H9 (cell line): Measurements from ENCODE around the gene MROH8. TPM values are rescaled to one million over a fixed set of nuclear protein-coding genes. Genes with fewer than 3 reads are reported as not detected.
"Not testable (repeated sequence)": the region's sequence is repeated elsewhere in the genome, so short reads cannot be mapped to it uniquely, and the experiment has no call there.

ENCODE experiments used
- DNase-seq: peaks from one replicate; pipeline ENCODE4 v3.0.0-alpha.2; 2017
- H2AFZ ChIP-seq: one replicate; pipeline ENCODE4 v1.6.1; 2013; ENCODE audit warnings: mild to moderate bottlenecking, low read length, control low read depth, moderate library complexity
- H2AK5ac ChIP-seq: 2 replicates; pipeline ENCODE4 v1.6.1; 2013; ENCODE audit warnings: low read length, control low read depth, mixed read lengths; ENCODE audit not compliant: insufficient read length
- H2BK120ac ChIP-seq: one replicate; pipeline ENCODE4 v1.6.1; 2013; ENCODE audit warnings: low read depth, mild to moderate bottlenecking, low read length, control low read depth, inconsistent platforms; ENCODE audit not compliant: poor library complexity, severe bottlenecking
- H2BK12ac ChIP-seq: 2 replicates; pipeline ENCODE4 v1.6.1; 2013; ENCODE audit warnings: low read length, control low read depth, mixed read lengths, low read depth; ENCODE audit not compliant: insufficient read length
- H2BK15ac ChIP-seq: 2 replicates; pipeline ENCODE4 v1.6.1; 2013; ENCODE audit warnings: low read depth, low read length, control low read depth
- H2BK20ac ChIP-seq: one replicate; pipeline ENCODE4 v1.6.1; 2013; ENCODE audit warnings: low read depth, mild to moderate bottlenecking, low read length, control low read depth, inconsistent platforms; ENCODE audit not compliant: poor library complexity, severe bottlenecking
- H2BK5ac ChIP-seq: 2 replicates; pipeline ENCODE4 v1.6.1; 2013; ENCODE audit warnings: low read length, control low read depth, mixed read lengths; ENCODE audit not compliant: insufficient read length
- H3K14ac ChIP-seq: 2 replicates; pipeline ENCODE4 v1.6.1; 2013; ENCODE audit warnings: low read length, control low read depth; ENCODE audit not compliant: insufficient read depth
- H3K18ac ChIP-seq: 2 replicates; pipeline ENCODE4 v1.6.1; 2013; ENCODE audit warnings: low read depth, mild to moderate bottlenecking, mixed read lengths, low read length, control low read depth; ENCODE audit not compliant: insufficient read length
- H3K23ac ChIP-seq: 2 replicates; pipeline ENCODE4 v1.6.1; 2013; ENCODE audit warnings: low read length, control low read depth, mixed read lengths, low read depth; ENCODE audit not compliant: insufficient read length
- H3K23me2 ChIP-seq: 2 replicates; pipeline ENCODE4 v1.6.1; 2013; ENCODE audit warnings: low read depth, mild to moderate bottlenecking, mixed read lengths, low read length, control low read depth; ENCODE audit not compliant: insufficient read length, poor library complexity, severe bottlenecking
- H3K27ac ChIP-seq: 2 replicates; pipeline ENCODE4 v1.5.1; 2013; ENCODE audit warnings: low read length, control low read depth, mixed read lengths, low read depth; ENCODE audit not compliant: insufficient read length
- H3K27me3 ChIP-seq: 2 replicates; pipeline ENCODE4 v1.6.1; 2013; ENCODE audit warnings: low read length, control low read depth, inconsistent platforms; ENCODE audit not compliant: insufficient read depth
- H3K4ac ChIP-seq: 2 replicates; pipeline ENCODE4 v1.6.1; 2013; ENCODE audit warnings: low read depth, mild to moderate bottlenecking, control low read depth, inconsistent platforms, low read length, moderate library complexity
- H3K4me1 ChIP-seq: 2 replicates; pipeline ENCODE4 v1.6.1; 2013; ENCODE audit warnings: low read length, control low read depth, inconsistent platforms; ENCODE audit not compliant: insufficient read depth
- H3K4me2 ChIP-seq: 2 replicates; pipeline ENCODE4 v1.6.1; 2013; ENCODE audit warnings: low read length, control low read depth, mixed read lengths; ENCODE audit not compliant: insufficient read length, insufficient read depth
- H3K56ac ChIP-seq: 2 replicates; pipeline ENCODE4 v1.6.1; 2013; ENCODE audit warnings: low read depth, mild to moderate bottlenecking, mixed read lengths, low read length, control low read depth; ENCODE audit not compliant: insufficient read length
- H3K79me1 ChIP-seq: 2 replicates; pipeline ENCODE4 v1.6.1; 2013; ENCODE audit warnings: low read depth, mild to moderate bottlenecking, moderate library complexity, low read length, control low read depth, inconsistent platforms; ENCODE audit not compliant: insufficient read depth, poor library complexity, severe bottlenecking
- H3K79me2 ChIP-seq: 2 replicates; pipeline ENCODE4 v1.6.1; 2013; ENCODE audit warnings: low read length, control low read depth, inconsistent platforms; ENCODE audit not compliant: insufficient read depth
- H3K9ac ChIP-seq: 2 replicates; pipeline ENCODE4 v1.6.1; 2013; ENCODE audit warnings: low read length, control low read depth, mixed read lengths; ENCODE audit not compliant: insufficient read length; ENCODE audit errors: extremely low read depth
- H3K9me3 ChIP-seq: one replicate; pipeline ENCODE4 v1.6.1; 2013; ENCODE audit warnings: low read depth, low read length, inconsistent platforms; ENCODE audit not compliant: control insufficient read depth
- H3T11ph ChIP-seq: one replicate; pipeline ENCODE4 v1.6.1; 2013; ENCODE audit warnings: mild to moderate bottlenecking, low read length, control low read depth, inconsistent platforms
- H4K20me1 ChIP-seq: one replicate; pipeline ENCODE4 v1.6.1; 2013; ENCODE audit not compliant: control insufficient read depth, insufficient read length, insufficient read depth
- H4K5ac ChIP-seq: 2 replicates; pipeline ENCODE4 v1.6.1; 2013; ENCODE audit warnings: low read depth, mild to moderate bottlenecking, mixed read lengths, low read length, control low read depth; ENCODE audit not compliant: insufficient read length
- H4K8ac ChIP-seq: replicated peaks from 2 replicates; pipeline ENCODE4 v1.6.1; 2013; ENCODE audit warnings: low read length, control low read depth, mixed read lengths, low read depth; ENCODE audit not compliant: insufficient read length
- H4K91ac ChIP-seq: 2 replicates; pipeline ENCODE4 v1.6.1; 2013; ENCODE audit warnings: low read depth, mild to moderate bottlenecking, moderate library complexity, mixed read lengths, low read length, control low read depth; ENCODE audit not compliant: insufficient read length
- H3K27ac Mint-ChIP-seq, 3 experiments: 2 replicates in 2 of 3; 3 replicates in 1 of 3; pipeline ENCODE4 v1.8.0; 2020 to 2021; ENCODE audit warnings: mixed read lengths in 3 of 3, mild to moderate bottlenecking in 1 of 3, moderate library complexity in 1 of 3
- H3K27me3 Mint-ChIP-seq: 2 replicates; pipeline ENCODE4 v1.8.0; 2021; ENCODE audit warnings: low read depth, mild to moderate bottlenecking, moderate library complexity, mixed read lengths
- H3K36me3 Mint-ChIP-seq, 3 experiments: 2 replicates in 2 of 3; 3 replicates in 1 of 3; pipeline ENCODE4 v1.8.0; 2020 to 2021; ENCODE audit warnings: low read depth in 3 of 3, mixed read lengths in 3 of 3; ENCODE audit not compliant: insufficient read depth in 1 of 3
- H3K4me1 Mint-ChIP-seq, 2 experiments: 2 replicates each; pipeline ENCODE4 v1.8.0; 2020; ENCODE audit warnings: mixed read lengths in 2 of 2
- H3K4me3 Mint-ChIP-seq, 2 experiments: 2 replicates in 1 of 2; 3 replicates in 1 of 2; pipeline ENCODE4 v1.8.0; 2020 to 2021; ENCODE audit warnings: mild to moderate bottlenecking in 2 of 2, mixed read lengths in 2 of 2, moderate library complexity in 1 of 2
- H3K9me3 Mint-ChIP-seq, 2 experiments: 2 replicates in 1 of 2; 3 replicates in 1 of 2; pipeline ENCODE4 v1.8.0; 2020; ENCODE audit warnings: mild to moderate bottlenecking in 2 of 2, mixed read lengths in 2 of 2, moderate library complexity in 1 of 2
- WGBS: extraction: QIAGEN DNeasy Blood & Tissue Kit; methylation state at CpG from one replicate; pipeline ENCODE4 v1.1.7; 2013; ENCODE audit warnings: missing lambda C conversion rate, low lambda C conversion rate, mixed read lengths; ENCODE audit not compliant: insufficient read length; ENCODE audit errors: extremely low coverage; 5-methylcytosine and 5-hydroxymethylcytosine counted together
- total RNA-seq: library from RNA; stranded (reverse); gene quantifications from 2 replicates; pipeline ENCODE4 v1.2.1, GENCODE V29; 2021
- TF ChIP-seq, protein P1 (sequence below): fragments of 200-600 bp; sonication (generic); conservative IDR thresholded peaks from 3 replicates; pipeline ENCODE4 v1.8.0; 2021; ENCODE audit warnings: antibody characterized with exemption, mild to moderate bottlenecking

The MROH8 gene
- total RNA-seq, 1 experiment from 2014 or later = 0.90 TPM

DNA sequence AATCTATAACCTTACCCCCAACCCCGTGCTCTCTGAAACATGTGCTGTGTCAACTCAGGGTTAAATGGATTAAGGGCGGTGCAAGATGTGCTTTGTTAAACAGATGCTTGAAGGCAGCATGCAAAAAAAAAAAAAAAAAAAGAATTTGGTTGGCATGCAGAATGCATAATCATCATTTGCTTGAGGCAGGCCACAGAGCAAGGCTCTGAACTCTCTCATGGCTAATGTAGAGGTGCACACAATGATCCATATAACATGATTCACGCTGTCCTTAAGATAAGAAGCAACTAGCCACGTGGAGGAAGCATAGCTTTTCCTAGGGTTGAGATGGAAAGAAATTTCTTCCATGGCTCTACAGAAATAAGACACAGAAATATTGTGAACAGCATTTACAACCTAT is 27.8 kb downstream of the MROH8 start:
- Histone ChIP-seq H3K14ac (no peak overlapping the region), H4K5ac (no peak overlapping the region), H2AFZ (no peak overlapping the region), H2BK20ac (no peak overlapping the region), H3K56ac (no peak overlapping the region), H3K18ac (no peak overlapping the region), H3T11ph (no peak overlapping the region), H3K27ac (no peak overlapping the region), H2AK5ac (no peak overlapping the region), H4K91ac (no peak overlapping the region), H3K27me3 (no peaks in the 10 kb centered on the region), H2BK120ac (no peak overlapping the region), H2BK15ac (no peak overlapping the region), H3K23me2 (no peaks in the 10 kb centered on the region), H3K79me2 (no peaks in the 10 kb centered on the region), H3K9me3 (peaks cover 4% of the 10 kb centered on the region), H3K23ac (no peak overlapping the region), H3K4me2 (no peak overlapping the region), H4K20me1 (no peaks in the 10 kb centered on the region), H2BK5ac (no peak overlapping the region), H3K9ac (no peak overlapping the region), H3K4me1 (no peaks in the 10 kb centered on the region), H3K4ac (no peak overlapping the region), H3K79me1 (no peaks in the 10 kb centered on the region), H4K8ac (no peak overlapping the region), H2BK12ac (no peak overlapping the region)
- TF ChIP-seq, protein P1, sequence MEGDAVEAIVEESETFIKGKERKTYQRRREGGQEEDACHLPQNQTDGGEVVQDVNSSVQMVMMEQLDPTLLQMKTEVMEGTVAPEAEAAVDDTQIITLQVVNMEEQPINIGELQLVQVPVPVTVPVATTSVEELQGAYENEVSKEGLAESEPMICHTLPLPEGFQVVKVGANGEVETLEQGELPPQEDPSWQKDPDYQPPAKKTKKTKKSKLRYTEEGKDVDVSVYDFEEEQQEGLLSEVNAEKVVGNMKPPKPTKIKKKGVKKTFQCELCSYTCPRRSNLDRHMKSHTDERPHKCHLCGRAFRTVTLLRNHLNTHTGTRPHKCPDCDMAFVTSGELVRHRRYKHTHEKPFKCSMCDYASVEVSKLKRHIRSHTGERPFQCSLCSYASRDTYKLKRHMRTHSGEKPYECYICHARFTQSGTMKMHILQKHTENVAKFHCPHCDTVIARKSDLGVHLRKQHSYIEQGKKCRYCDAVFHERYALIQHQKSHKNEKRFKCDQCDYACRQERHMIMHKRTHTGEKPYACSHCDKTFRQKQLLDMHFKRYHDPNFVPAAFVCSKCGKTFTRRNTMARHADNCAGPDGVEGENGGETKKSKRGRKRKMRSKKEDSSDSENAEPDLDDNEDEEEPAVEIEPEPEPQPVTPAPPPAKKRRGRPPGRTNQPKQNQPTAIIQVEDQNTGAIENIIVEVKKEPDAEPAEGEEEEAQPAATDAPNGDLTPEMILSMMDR = no peak
- Mint-ChIP-seq H3K27ac (no peak overlapping the region), H3K36me3 (peaks cover 3 to 9% (median 3%) of the 10 kb centered on the region in 3 experiments; a peak in 4 of 7 replicates), H3K4me3 (no peak overlapping the region), H3K4me1 (no peaks in the 10 kb centered on the region), H3K9me3 (peaks cover 8 to 9% of the 10 kb centered on the region in 2 experiments; a peak in 4 of 5 replicates), H3K27me3 (no peaks in the 10 kb centered on the region)
- no CpG with 5 or more reads among the region's 4 CpGs for WGBS
- no peak for DNase-seq

DNA sequence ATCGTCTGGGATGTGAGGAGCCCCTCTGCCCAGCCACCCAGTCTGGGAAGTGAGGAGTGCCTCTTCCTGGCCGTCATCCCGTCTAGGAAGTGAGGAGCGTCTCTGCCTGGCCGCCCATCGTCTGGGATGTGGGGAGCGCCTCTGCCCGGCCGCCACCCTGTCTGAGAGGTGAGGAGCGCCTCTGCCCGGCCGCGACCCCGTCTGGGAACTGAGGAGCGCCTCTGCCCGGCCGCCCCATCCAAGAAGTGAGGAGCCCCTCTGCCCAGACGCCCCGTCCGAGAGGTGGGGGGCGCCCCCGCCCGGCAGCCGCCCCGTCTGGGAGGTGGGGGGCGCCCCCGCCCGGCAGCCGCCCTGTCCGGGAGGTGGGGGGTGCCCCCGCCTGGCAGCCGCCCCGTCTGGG is 28.5 kb downstream of the MROH8 start:
- not testable (repeated sequence) for H3K4me2 ChIP-seq, H3K9me3 Mint-ChIP-seq, H2BK5ac ChIP-seq, H4K20me1 ChIP-seq, H4K5ac ChIP-seq, H3K27ac Mint-ChIP-seq, H3K9me3 ChIP-seq, H4K8ac ChIP-seq, H3T11ph ChIP-seq, H3K56ac ChIP-seq, H3K79me2 ChIP-seq, H3K18ac ChIP-seq, H2AK5ac ChIP-seq, H3K4me1 ChIP-seq, H3K27ac ChIP-seq, H3K27me3 ChIP-seq, H3K4me3 Mint-ChIP-seq, H3K4ac ChIP-seq, H2BK15ac ChIP-seq, H2AFZ ChIP-seq, H3K27me3 Mint-ChIP-seq, H2BK20ac ChIP-seq, H3K14ac ChIP-seq, H3K36me3 Mint-ChIP-seq, H3K79me1 ChIP-seq, H2BK120ac ChIP-seq, H3K4me1 Mint-ChIP-seq, H2BK12ac ChIP-seq, DNase-seq, H3K23me2 ChIP-seq, H3K23ac ChIP-seq, H4K91ac ChIP-seq, H3K9ac ChIP-seq
- WGBS = no CpG with 5 or more reads among the region's 33 CpGs
